ENCODE results near the gene NSG1.

- TF ChIP-seq POLR2AphosphoS5 (IDR thresholded peaks at IDR 0.05) (no peak), POLR2A (IDR thresholded peaks at IDR 0.05) (no peak)
Observed at GRCh38 chr4:4374388-4375098, 12.4 kb upstream of the NSG1 start.
